RPMI7951 (cell line): Measurements from ENCODE around the gene IGF2R. TPM values are rescaled to one million over a fixed set of nuclear protein-coding genes. Genes with fewer than 3 reads are reported as not detected.
"Not testable (repeated sequence)": the region's sequence is repeated elsewhere in the genome, so short reads cannot be mapped to it uniquely, and the experiment has no call there.

Experiments used
- DNase-seq: peaks from one replicate; pipeline ENCODE4 v3.0.0-alpha.2; 2012; ENCODE audit warnings: low read depth
- total RNA-seq: library from RNA; depleted of rRNA; stranded (reverse); fragments of >200 nt; shearing (Covaris generic); gene quantifications from 2 replicates; pipeline ENCODE4 v1.2.3, GENCODE V29; 2014; rRNA removed

Gene IGF2R
- 32.4 and 36.2 TPM in 2 replicates for total RNA-seq

- DNase-seq, result peak; percentile 89
Observed at GRCh38 chr6:159968295-159969203, at the start of gene IGF2R. TSS of gene IGF2R (plus strand) at chr6:159969082. CDS start at chr6:159969247, 165 bp downstream.

GRCh38 chr6:159919800-159920199 is 49.1 kb upstream of the IGF2R start:
- no peak for DNase-seq

- DNase-seq, result not testable (repeated sequence)
Observed at GRCh38 chr6:159924150-159924549, 44.7 kb upstream of the IGF2R start.

- no peak for DNase-seq
Observed at GRCh38 chr6:159926542-159927203, 42.2 kb upstream of the IGF2R start.

- DNase-seq, result no peak
Observed at GRCh38 chr6:159929819-159930218, 39.1 kb upstream of the IGF2R start.

- no peak for DNase-seq
Observed at GRCh38 chr6:159931112-159931511, 37.8 kb upstream of the IGF2R start.

GRCh38 chr6:159931846-159932245 is 37.0 kb upstream of the IGF2R start:
- DNase-seq, result no peak

GRCh38 chr6:159933077-159933476 is 35.8 kb upstream of the IGF2R start:
- no peak for DNase-seq

GRCh38 chr6:159934181-159934580 is 34.7 kb upstream of the IGF2R start:
- DNase-seq, result no peak

- DNase-seq, result no peak
Observed at GRCh38 chr6:159935065-159935464, 33.8 kb upstream of the IGF2R start.

- no peak for DNase-seq
Observed at GRCh38 chr6:159935633-159936032, 33.2 kb upstream of the IGF2R start.

- DNase-seq, result no peak
Observed at GRCh38 chr6:159939591-159940016, 29.3 kb upstream of the IGF2R start.

- DNase-seq, result peak; percentile 47
Observed at GRCh38 chr6:159941286-159942113, 27.4 kb upstream of the IGF2R start.

GRCh38 chr6:159943101-159943632 is 25.7 kb upstream of the IGF2R start:
- peak; percentile 46 for DNase-seq

- DNase-seq, result no peak
Observed at GRCh38 chr6:159943968-159944598, 24.8 kb upstream of the IGF2R start.

- DNase-seq, result no peak
Observed at GRCh38 chr6:159945801-159946392, 23.0 kb upstream of the IGF2R start.

- no peak for DNase-seq
Observed at GRCh38 chr6:159946912-159947311, 22.0 kb upstream of the IGF2R start.

GRCh38 chr6:159948199-159948598 is 20.7 kb upstream of the IGF2R start:
- no peak for DNase-seq

GRCh38 chr6:159951772-159952171 is 17.1 kb upstream of the IGF2R start:
- DNase-seq, result no peak

- DNase-seq, result no peak
Observed at GRCh38 chr6:159952289-159953005, 16.4 kb upstream of the IGF2R start.
